GM18870 (cell line): ENCODE measurements around the gene MYH6.
"Not testable (repeated sequence)": the region's sequence is repeated elsewhere in the genome, so short reads cannot be mapped to it uniquely, and the experiment has no call there.

Experiments
- ATAC-seq: cut with Tn5 transposase; IDR thresholded peaks from one replicate; pipeline ENCODE4 v1.9.1; 2021; ENCODE audit warnings: moderate library complexity; ENCODE audit not compliant: unreplicated experiment

The MYH6 gene

GRCh38 chr14:23399591-23399990 lies 8.5 kb downstream of the MYH6 start:
- no peak for ATAC-seq

GRCh38 chr14:23399136-23399535 lies 8.9 kb downstream of the MYH6 start:
- ATAC-seq: no peak

- ATAC-seq: no peak
Observed at GRCh38 chr14:23398348-23398747, 9.7 kb downstream of the MYH6 start.

- ATAC-seq: no peak
Observed at GRCh38 chr14:23396781-23397407, 11.2 kb downstream of the MYH6 start.

- ATAC-seq: no peak
Observed at GRCh38 chr14:23396126-23396525, 11.9 kb downstream of the MYH6 start.

- ATAC-seq: no peak
Observed at GRCh38 chr14:23392613-23393012, 15.5 kb downstream of the MYH6 start.

GRCh38 chr14:23389871-23390270 lies 18.2 kb downstream of the MYH6 start:
- ATAC-seq: not testable (repeated sequence)

GRCh38 chr14:23389396-23389795 lies 18.7 kb downstream of the MYH6 start:
- no peak for ATAC-seq

GRCh38 chr14:23388996-23389395 lies 19.1 kb downstream of the MYH6 start:
- no peak for ATAC-seq

- ATAC-seq: no peak
Observed at GRCh38 chr14:23387916-23388882, 19.9 kb downstream of the MYH6 start.

- no peak for ATAC-seq
Observed at GRCh38 chr14:23386999-23387398, 21.1 kb downstream of the MYH6 start.

GRCh38 chr14:23386266-23386657 lies 21.8 kb downstream of the MYH6 start:
- not testable (repeated sequence) for ATAC-seq

GRCh38 chr14:23385642-23386265 lies 22.3 kb downstream of the MYH6 start:
- no peak for ATAC-seq

- no peak for ATAC-seq
Observed at GRCh38 chr14:23385244-23385641, 22.8 kb downstream of the MYH6 start.

GRCh38 chr14:23384364-23385080 lies 23.6 kb downstream of the MYH6 start:
- ATAC-seq: no peak

GRCh38 chr14:23382731-23383440 lies 25.2 kb downstream of the MYH6 start:
- no peak for ATAC-seq

GRCh38 chr14:23382276-23382675 lies 25.8 kb downstream of the MYH6 start:
- no peak for ATAC-seq

GRCh38 chr14:23381871-23382270 lies 26.2 kb downstream of the MYH6 start:
- no peak for ATAC-seq

GRCh38 chr14:23380976-23381375 lies 27.1 kb downstream of the MYH6 start:
- no peak for ATAC-seq

- no peak for ATAC-seq
Observed at GRCh38 chr14:23380197-23380914, 27.7 kb downstream of the MYH6 start.
